ENCODE measurements around the gene LILRB5.

- TF ChIP-seq CTCF (IDR thresholded peaks at IDR 0.05) (no peak), POLR2A (IDR thresholded peaks at IDR 0.05) (no peak)
Measured at GRCh38 chr19:54211235-54211634, 45.8 kb downstream of the LILRB5 start.

All from heart left ventricle (tissue), 13 donors.